Stimulated activated CD4-positive, alpha-beta T cell treated with anti-CD3 and anti-CD28 coated beads, Interleukin-4, amount 100 ng/mL, for 4 hours (primary cell): ENCODE measurements around the gene MAPK7.
A peak's percentile ranks its signal among the peaks of the same experiment; 100 is the strongest.

Source experiments
- DNase-seq, 2 experiments: peaks; one replicate each; pipeline ENCODE4 v3.0.0-alpha.2; 2020

MAPK7 gene

GRCh38 chr17:19402171-19402570 lies 23.9 kb downstream of the MAPK7 start:
- DNase-seq, result no peak

DNA sequence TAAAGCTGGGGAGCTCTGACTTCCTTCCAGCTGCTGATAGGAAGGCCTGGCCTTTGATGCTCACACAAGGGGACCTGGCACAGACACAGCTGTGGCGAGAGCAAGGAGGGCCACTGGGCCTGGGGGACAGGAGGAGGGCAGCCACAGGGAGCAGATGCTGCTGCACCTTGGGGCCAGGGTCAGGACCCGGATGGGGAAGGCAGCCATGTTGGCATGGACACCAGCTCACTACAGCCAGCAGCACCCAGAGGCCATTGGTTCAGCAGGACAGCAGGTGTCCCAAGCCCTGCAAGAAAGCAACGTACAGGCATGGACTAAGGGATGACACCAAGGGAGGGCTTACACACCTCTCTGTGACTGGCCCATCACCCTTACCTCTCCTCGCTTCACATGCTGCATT lies 24.7 kb downstream of the MAPK7 start:
- DNase-seq, result no peak

GRCh38 chr17:19404264-19404663 lies 26.0 kb downstream of the MAPK7 start:
- DNase-seq, result no peak

DNA sequence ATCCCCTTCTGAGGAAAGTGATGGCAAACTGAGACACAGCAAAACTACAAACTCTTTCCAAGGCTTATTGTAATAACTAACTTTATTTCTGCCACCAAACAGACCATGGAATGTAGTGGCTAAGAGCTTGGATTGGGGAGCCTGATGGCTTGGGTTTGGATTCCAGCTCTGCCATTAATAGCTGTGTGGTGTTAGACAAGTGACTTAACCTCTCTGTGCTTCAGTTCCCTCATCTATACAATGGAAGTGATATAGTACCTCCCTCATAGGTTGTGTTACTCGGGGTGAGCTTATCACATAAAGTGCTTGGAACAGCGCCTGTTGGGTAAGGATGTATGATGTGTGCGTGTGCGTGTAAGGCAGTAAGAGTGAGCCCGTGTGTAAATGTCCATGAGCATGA lies 26.8 kb downstream of the MAPK7 start:
- DNase-seq, result no peak

GRCh38 chr17:19407601-19408345 lies 29.5 kb downstream of the MAPK7 start:
- no peak for DNase-seq

DNA sequence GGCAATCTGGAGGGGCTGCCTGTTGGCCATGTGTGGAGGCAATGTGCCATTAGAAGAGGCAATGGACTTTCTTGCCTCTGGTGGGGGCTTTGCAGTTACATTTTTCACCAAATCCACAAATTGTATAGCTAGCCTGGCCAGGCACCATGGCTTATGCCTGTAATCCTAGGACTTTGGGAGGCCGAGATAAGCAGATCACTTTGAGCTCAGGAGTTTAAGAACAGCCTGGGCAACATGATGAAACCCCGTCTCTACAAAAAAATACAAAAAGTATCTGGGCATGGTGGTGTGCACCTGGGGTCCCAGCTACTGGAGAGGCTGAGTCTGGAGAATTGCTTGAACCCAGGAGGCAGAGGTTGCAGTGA lies 30.0 kb downstream of the MAPK7 start:
- DNase-seq, result no peak

DNA sequence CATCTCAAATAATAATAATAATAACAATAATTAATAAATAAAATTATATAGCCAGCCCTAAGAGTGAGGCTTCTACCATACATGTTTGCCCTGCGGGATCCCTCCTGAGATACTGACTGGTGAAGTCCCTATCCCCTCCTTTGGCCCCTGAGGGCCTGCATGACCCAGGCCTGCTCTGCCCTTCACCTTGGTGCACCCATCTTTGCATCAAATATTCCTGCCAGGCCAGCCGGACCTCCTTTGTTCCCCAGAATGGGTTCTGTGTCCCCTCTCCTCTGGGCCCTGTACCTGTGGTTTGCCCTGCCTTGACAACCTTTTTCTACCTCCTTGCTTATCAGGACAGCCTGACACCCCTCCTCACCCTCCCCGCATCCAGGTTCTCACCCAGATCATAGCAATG lies 30.8 kb downstream of the MAPK7 start:
- no peak for DNase-seq

GRCh38 chr17:19409509-19409908 lies 31.2 kb downstream of the MAPK7 start:
- peak in 1 of 2 experiments; percentile 24 for DNase-seq

DNA sequence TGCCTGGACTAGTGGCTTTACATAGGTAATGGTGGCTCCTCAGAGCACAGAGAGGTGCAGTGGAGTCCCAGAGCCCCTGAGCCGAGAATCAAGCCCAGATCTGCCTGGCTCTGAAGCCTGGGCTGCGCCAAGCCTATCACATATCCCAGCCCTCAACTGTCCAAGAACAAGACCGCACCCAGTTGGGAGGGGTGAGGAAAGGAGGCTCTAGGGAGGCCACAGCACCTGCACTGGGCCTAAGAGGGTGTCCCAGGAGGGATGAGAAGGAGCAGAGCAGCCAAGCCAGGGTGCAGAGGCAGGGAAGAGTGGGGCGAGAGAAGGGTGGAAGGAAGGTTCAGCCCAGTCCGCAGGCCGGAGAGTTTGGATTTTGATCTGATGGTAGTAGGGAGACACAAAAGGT lies 31.8 kb downstream of the MAPK7 start:
- no peak for DNase-seq

DNA sequence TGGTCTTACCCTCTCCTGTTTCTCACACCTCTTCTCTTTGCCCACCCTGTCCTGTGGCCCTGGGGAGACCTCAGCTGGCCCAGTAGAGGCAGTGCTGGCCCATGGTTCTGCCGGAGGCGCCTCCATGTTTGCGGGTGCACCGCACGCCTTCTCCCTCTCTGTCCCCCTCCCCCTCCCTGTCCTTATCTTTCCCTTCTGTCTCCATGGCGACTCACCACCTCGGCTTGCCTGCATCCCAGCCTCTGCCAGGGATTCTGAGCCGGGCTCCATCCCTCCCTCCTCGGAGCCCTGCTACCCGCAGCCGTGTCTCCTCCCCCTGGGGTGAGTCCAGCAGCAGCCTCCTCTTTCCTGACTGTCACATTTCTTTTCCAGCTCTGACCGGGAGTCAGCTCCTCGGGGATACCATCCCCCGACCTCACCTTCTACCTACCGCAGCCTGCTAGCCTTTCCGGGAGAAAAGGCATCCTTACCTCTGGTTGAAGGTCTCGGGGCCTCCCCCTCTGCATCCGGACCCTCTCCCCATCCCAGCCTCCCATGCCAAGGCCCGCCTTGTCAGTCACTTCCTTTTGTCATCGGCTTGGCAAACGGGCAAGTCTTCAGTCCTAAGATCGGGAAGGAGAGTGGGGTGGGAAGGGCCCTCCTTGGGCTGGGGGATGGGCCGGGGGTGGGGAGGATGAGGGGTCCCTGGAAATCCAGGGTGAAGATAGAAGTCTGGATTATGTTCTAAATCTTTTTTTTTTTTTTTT lies 32.8 kb downstream of the MAPK7 start, which contains the start of gene RNF112:
Gene RNF112 (plus strand): TSS at position 358 of the 746 bp plus-strand sequence. CDS start 177 bp downstream, at position 535.
- DNase-seq, result no peak

DNA sequence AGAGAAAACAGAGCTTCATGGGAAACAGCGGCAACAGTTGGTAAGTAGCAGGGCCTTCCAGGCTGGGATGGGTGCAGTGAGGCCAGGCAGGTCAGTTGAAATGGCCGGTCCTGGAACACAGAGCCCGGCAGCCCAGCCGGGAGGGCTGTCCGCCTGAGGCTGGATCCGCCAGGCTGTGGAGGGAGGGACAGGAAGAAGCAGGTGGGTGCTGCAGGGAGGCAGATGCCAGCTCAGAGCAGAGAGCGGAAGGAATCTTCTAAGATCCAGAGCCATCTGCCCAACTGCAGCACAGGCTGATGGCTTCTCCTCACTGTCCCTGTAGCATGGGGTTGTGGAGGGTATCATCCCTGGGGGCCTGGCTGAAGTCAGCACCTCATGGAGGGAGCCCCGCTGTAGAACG lies 33.3 kb downstream of the MAPK7 start:
- no peak for DNase-seq

GRCh38 chr17:19412510-19412909 lies 34.2 kb downstream of the MAPK7 start:
- no peak for DNase-seq

DNA sequence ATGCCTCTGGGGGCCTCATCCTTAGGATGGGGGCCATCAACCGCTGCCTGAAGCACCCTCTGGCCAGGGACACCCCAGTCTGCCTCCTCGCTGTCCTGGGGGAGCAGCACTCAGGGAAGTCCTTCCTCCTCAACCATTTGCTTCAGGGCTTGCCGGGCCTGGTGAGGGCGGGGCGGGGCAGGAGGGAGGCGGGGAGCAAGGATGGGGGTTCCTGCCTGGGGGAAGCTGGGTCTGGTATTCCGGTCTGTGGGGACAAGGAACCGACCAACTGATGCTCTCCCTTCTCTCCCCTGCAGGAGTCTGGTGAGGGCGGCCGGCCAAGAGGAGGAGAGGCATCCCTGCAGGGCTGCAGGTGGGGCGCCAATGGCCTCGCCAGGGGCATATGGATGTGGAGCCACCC lies 34.7 kb downstream of the MAPK7 start:
- no peak for DNase-seq

GRCh38 chr17:19413761-19414160 lies 35.5 kb downstream of the MAPK7 start:
- DNase-seq, result no peak

GRCh38 chr17:19414396-19415280 lies 36.3 kb downstream of the MAPK7 start:
- DNase-seq, result no peak

DNA sequence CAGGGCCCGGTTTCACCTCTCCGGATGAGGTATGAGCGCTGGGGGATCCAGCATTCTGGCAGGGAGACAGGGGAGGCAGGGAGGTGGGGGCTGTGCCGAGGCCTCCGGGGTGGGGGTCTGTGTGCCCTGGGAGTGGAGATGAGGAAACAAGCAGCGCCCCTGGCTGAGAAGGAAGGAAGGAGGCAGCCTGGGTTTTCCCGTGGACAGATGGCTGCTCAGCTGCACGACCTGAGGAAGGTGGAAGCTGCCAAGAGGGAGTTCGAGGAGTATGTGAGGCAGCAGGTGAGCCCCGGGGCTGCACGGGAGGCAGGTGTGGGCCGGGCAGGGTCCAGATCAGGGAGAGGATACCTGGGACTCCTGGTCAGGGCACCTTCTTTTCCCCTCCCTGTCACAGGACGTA lies 37.0 kb downstream of the MAPK7 start:
- no peak for DNase-seq

DNA sequence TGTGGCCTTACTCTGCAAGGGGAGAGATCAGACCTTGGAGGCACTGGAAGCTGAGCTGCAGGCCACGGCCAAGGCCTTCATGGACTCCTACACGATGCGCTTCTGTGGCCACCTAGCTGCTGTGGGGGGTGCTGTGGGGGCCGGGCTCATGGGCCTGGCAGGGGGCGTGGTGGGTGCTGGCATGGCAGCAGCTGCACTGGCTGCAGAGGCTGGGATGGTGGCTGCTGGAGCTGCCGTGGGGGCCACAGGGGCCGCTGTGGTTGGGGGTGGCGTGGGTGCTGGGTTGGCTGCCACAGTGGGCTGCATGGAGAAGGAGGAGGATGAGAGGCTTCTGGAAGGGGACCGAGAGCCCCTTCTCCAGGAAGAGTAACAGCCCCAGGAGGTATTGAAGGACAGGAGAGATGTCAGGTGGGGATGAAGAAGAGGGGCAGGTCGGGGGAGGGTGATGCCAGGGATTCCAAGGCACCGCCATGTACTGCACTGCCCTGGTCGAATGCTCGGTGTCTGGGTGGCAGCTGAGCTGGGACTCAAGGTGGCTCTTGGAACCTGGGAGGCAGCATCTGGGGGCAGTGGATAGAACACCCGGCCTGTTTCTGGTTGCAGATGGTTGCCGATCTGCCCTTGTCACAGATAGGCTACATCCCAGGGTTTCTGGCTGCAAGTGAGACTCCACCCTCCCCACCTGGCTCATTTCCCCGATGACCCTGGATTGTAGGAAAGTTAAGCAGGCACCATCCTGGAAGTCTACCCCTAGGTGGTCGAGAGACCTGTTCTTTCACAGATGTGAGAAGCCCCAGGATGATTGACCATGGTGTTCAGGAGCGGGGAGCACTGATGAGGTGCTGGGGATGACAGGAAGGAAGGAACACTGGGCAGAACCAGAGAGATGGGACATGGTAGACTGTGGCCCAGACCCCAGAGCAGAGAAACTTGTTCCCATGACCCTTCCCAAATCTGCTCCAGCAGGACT lies 37.8 kb downstream of the MAPK7 start:
- no peak for DNase-seq

GRCh38 chr17:19417611-19418010 lies 39.3 kb downstream of the MAPK7 start:
- no peak for DNase-seq

- DNase-seq, result no peak
Observed at GRCh38 chr17:19418251-19418992, 40.1 kb downstream of the MAPK7 start.

- no peak for DNase-seq
Observed at GRCh38 chr17:19421219-19421618, 42.9 kb downstream of the MAPK7 start.

- DNase-seq, result no peak
Observed at GRCh38 chr17:19421926-19422325, 43.6 kb downstream of the MAPK7 start.
